ENCODE data around the gene HEPACAM2.

HEPACAM2 gene

DNA sequence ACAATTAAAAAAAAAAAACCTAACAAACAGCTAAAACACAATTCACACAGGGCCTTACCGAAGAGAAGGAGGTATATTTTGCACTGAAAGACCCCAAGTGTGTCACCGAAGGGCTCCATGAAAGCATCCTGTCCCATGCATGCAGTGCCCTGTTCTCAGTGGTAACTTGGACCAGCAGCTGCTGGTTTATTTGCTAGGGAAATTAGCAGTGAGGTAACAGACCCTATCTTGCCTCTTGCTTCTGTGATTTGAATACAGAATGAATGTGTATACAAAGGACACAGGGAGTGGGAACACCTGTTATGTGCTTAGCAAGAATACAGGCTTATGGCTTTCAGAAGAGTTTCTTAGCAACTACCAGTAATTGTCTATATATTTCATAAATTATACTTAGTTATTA is at the start of gene HEPACAM2:
TSS of gene HEPACAM2 (minus strand) at position 160 of the 400 bp plus-strand sequence.
- no peak for DNase-seq (ENCODE audit: low read depth in 2 of 3, low spot score in 2 of 3)

- DNase-seq (ENCODE audit: low read depth in 2 of 3, low spot score in 2 of 3) = no peak
These were observed 39.0 kb upstream of the HEPACAM2 start for GRCh38 chr7:93265220-93265619.

- DNase-seq (ENCODE audit: low read depth in 2 of 3, low spot score in 2 of 3) = no peak
These were observed 36.3 kb upstream of the HEPACAM2 start for GRCh38 chr7:93262535-93262934.

DNA sequence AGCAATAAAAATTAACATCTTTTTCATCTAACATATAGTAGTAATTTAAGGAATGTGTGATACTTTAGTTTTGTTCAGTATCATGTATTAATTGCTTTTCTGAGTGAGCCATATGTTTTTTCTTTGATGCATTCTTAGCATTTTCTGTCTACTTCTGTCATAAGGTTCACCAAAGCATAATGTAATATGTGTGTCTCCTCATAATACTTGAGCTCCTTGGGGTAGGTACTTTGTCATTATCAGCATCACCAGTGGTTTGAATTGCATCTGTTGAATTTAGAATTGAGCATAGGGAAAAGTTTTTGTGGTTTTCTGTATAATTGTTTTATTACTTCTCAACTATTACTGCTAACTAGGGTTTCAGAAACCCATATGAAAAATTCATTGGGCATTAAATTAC is 32.4 kb upstream of the HEPACAM2 start:
- DNase-seq (ENCODE audit: low read depth in 2 of 3, low spot score in 2 of 3) = no peak

- DNase-seq (ENCODE audit: low read depth in 2 of 3, low spot score in 2 of 3) = no peak
These were observed 23.4 kb upstream of the HEPACAM2 start for GRCh38 chr7:93249491-93250148.

DNA sequence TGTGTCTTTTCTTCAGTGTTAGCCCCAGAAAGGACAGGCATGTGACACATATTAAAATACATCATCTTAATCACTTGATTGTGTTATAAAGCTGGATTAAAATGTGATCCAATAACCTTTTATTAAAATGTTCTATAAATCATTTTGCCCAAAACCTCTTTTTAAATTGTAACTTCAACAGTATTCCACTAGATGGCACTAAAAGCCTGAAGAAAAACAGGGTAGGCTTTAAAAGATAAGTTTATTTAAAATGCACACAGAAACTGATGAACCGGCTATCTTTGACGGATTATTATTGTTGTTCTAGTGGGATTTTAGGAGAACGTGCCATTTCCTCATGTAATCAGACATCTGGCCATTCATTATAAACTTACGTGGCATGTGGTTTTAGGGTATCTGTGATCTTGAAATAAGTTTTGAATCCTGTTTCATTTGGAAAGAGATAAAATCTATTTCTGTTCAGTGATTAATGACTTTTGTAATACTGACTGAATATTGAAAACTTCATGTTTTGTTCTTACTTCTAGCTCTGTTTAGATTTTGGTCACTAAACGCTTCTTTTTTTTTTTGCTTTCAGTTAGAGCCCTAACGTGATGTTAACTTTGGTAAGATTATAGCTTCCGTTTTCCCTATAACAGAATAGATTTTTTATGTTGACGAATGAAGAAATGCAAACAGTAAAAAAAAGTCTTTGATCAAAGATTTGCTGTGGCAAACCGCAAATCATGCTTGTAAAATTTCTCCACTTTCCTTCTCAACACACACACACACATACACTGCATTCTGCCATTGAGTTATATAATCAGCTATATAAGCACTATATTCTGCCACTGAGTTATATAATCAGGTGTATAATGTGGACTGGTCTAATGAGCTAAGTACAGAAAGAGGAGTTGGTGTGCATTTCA is 19.5 kb upstream of the HEPACAM2 start:
- DNase-seq (ENCODE audit: low read depth in 2 of 3, low spot score in 2 of 3) = no peak

GRCh38 chr7:93242106-93242505 is 15.8 kb upstream of the HEPACAM2 start:
- no peak for DNase-seq (ENCODE audit: low read depth in 2 of 3, low spot score in 2 of 3)

- DNase-seq (ENCODE audit: low read depth in 2 of 3, low spot score in 2 of 3) = no peak
These were observed 13.6 kb upstream of the HEPACAM2 start for GRCh38 chr7:93239824-93240223.

- no peak for DNase-seq (ENCODE audit: low read depth in 2 of 3, low spot score in 2 of 3)
These were observed 12.5 kb upstream of the HEPACAM2 start for GRCh38 chr7:93238748-93239147.

DNA sequence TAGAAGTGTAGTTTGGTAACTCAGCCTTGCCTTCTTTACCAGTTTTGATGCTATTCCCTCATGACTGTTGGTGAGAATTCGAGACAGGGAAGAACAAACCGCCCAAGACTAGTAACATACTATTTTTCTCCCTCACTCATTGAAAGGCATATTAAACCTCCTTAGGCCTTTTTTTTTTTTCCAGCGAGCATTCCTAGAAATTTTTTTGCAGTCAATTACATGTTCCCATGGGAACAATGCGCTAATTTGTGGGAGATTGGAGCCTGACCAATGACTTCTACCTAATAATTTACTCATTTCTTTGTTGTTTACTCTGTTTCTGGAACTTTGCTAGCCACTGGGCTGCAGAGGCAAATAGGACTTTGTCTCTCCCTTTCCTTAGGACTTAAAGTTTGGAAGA is 11.9 kb upstream of the HEPACAM2 start:
- DNase-seq (ENCODE audit: low read depth in 2 of 3, low spot score in 2 of 3) = no peak

GRCh38 chr7:93235541-93235940 is 9.3 kb upstream of the HEPACAM2 start:
- no peak for DNase-seq (ENCODE audit: low read depth in 2 of 3, low spot score in 2 of 3)

DNA sequence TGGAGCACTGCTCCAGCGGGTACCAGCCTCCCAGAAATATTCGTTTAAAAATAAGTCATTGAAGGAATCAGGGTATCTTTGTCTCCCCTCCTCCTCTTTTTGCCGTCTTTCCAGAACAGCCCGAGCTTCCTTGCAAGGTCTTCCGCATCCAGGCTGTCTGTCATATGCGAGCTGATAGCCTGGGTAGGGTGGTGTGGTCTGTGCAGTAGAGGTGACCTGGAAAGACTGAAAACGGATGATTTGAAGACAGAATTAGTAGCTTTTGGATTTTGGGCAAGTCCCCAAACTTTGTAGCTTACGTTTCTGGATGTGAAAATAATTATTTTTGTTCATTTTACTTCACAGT is 6.4 kb upstream of the HEPACAM2 start:
- no peak for DNase-seq (ENCODE audit: low read depth in 2 of 3, low spot score in 2 of 3)

DNA sequence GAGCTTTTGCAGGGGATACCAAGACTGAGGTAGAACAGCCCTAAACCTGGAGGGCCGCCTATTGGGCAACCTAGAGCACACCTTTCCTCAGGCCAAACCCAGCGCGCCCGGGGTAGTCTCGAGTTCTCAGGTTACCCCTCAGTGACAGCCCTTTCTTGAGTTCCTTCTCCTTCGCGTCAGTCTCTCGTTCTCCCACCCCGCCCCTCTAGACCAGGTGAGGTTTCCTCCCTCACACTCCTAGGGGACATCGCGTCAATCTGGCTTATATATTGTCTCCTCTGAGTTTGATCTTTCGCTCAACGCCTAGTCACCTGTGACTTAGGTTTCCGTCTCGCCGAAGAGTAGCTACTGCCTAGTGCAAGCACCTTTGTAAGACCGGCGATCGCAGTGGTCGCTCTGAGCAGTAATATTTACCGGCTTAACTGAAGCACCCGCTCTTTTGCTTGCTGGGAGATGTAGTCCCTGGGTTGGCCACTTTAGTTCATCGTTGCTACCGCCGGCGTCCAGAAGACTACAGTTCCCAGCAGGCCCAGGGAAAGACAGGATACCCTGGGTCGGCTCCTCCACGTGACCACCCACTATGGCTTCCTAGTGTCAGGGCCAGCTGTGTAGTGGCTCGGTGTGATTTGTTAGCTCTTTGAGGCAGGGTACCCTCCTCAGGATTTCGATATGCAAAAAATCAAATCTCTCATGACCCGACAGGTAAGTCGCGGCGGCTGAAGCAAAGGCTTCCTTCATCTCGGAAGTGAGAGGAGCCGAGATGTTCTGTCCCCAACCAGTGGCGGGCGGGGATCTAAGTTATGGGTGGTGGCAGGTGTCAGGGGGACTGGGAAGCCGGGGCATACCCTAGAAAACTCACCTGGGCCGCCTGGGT is 5.8 kb upstream of the HEPACAM2 start, which contains the start of gene VPS50:
TSS of gene VPS50 (plus strand) at position 568 of the 874 bp plus-strand sequence. CDS start at position 670, 102 bp downstream.
- peak; percentile 35 to 69 (median 69) for DNase-seq (ENCODE audit: low read depth in 2 of 3, low spot score in 2 of 3)

DNA sequence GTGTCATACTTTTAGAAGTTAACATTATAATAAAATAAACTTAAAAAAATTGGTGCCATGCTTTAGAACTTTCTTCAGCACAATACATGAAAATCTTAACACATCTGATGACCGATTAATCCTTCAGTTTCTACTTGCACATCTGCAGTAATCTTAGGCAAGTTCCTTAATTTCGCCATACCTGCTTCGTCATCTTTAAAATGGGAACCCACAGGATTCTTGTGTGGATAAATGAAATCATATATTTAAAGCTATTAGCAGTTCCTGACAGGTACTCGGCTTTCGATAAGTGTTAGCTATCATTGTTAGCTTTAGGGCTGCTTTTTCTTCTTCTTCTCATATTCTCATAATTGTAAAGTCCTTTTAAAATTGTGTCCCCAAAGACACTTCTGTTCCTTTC is 5.0 kb upstream of the HEPACAM2 start:
- no peak for DNase-seq (ENCODE audit: low read depth in 2 of 3, low spot score in 2 of 3)

GRCh38 chr7:93228302-93228701 is 2.0 kb upstream of the HEPACAM2 start:
- DNase-seq (ENCODE audit: low read depth in 2 of 3, low spot score in 2 of 3) = no peak

DNA sequence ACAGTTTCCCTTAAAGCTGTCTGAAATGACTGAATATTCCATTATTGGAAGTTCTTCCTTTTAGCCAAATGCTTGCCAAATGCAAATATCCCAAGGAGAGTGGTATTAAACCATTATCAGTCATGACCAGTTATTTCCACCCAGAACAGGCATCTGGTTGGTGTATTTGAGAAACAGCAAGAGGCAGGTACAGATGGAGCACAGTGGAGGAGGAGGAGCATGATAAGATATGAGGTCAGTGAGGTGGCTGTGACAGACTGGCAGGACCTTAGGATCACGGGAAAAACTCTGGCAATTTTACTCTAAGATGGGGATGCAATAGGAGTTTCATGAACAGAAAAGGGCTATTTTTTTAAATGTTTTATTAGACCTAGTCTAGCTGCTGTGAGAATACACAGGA is 6.4 kb downstream of the HEPACAM2 start:
- DNase-seq (ENCODE audit: low read depth in 2 of 3, low spot score in 2 of 3) = no peak

DNA sequence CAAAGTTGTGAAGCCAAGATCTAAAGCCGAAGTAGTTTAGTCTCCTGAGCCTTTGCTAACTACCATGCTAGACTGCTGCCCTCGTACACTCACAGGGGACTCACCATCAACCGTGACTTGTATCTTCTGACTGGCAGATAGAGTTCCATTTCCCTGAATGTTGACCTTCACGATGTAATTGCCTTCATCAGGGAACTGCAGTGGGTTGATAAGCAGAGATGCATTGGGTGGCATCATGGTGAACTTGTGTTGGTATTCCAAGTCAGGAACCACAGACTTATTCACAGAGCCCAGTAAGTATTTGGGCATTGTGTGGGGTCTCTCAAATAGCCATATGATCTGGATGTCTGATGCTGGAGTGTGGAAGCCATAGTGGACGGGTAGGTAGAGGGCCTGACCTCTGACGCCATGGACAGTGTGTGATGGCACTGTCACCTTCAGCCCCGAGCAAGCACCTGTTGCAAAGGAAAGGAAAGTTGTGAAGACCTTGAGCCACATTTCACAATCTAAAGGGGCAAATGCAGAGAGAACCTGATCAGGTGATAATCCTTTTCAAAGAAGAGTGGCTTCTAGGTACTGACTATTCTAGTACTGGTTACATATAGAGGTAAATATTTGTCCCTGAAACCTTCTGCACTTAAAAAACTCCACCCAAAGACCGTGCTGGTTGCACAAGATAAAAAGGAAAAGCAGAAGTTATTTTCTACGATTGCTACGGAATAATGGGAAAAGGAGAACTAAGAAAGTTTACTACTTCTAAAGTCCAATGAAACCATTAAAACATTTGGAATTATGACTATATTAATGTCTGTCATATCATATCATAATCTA is 7.1 kb downstream of the HEPACAM2 start:
- DNase-seq (ENCODE audit: low read depth in 2 of 3, low spot score in 2 of 3) = no peak

DNA sequence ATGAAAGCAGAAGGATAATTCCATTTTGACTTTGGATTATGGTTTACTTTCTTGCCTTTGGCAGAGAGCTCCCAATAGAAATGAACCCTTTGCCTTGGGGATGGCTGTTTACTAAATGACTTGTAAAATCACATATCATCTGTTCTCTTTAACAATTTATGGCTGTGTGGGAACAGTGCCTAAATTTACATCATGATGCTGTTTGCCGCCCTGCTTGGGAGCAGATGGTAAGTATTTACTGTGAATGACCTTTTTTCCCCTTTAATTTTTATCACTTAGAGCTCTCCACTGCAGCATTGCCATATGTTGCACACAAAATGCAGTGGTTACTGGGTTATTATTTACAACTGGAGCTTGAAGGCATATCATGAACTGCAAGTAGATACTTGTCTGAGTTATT is 13.4 kb downstream of the HEPACAM2 start:
- DNase-seq (ENCODE audit: low read depth in 2 of 3, low spot score in 2 of 3) = no peak

- no peak for DNase-seq (ENCODE audit: low read depth in 2 of 3, low spot score in 2 of 3)
These were observed 14.9 kb downstream of the HEPACAM2 start for GRCh38 chr7:93211228-93211818.

GRCh38 chr7:93205046-93205445 is 21.2 kb downstream of the HEPACAM2 start:
- no peak for DNase-seq (ENCODE audit: low read depth in 2 of 3, low spot score in 2 of 3)
